GM18498 (cell line): Measurements from ENCODE around the gene BEND6.
A peak's percentile ranks its signal among the peaks of the same experiment; 100 is the strongest.

Experiments
- ATAC-seq: cut with Tn5 transposase; IDR thresholded peaks from one replicate; pipeline ENCODE4 v1.9.1; 2021; ENCODE audit warnings: mild to moderate bottlenecking, moderate library complexity; ENCODE audit not compliant: unreplicated experiment

Gene BEND6

GRCh38 chr6:56940463-56940862 lies 14.4 kb upstream of the BEND6 start:
- ATAC-seq: no peak

GRCh38 chr6:56940977-56941376 lies 13.9 kb upstream of the BEND6 start:
- ATAC-seq: no peak

- ATAC-seq: no peak
These were observed 10.2 kb upstream of the BEND6 start for GRCh38 chr6:56944661-56945060.

GRCh38 chr6:56946368-56946767 lies 8.5 kb upstream of the BEND6 start:
- ATAC-seq: no peak

GRCh38 chr6:56947924-56948323 lies 7.0 kb upstream of the BEND6 start:
- ATAC-seq: no peak

DNA sequence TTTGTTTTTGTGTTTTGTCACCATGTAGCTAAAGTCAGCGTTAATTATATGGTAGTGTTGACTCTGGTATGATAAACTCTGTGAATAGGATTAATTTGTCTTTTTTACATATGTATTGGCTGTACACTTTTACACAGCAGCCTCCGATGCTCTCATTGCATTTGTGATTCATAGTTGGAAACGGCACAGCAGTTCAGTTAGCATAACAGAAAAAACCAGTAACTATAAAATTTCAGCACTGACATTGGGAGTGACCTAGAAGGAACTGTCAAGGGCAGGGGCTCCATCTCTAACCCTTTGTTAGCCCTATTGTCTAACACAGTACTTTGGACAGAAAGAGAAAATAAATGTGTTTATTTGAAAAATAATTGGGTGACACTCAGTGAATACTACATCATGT lies 5.6 kb upstream of the BEND6 start:
- no peak for ATAC-seq

GRCh38 chr6:56949925-56950495 lies 4.9 kb upstream of the BEND6 start:
- ATAC-seq: no peak

DNA sequence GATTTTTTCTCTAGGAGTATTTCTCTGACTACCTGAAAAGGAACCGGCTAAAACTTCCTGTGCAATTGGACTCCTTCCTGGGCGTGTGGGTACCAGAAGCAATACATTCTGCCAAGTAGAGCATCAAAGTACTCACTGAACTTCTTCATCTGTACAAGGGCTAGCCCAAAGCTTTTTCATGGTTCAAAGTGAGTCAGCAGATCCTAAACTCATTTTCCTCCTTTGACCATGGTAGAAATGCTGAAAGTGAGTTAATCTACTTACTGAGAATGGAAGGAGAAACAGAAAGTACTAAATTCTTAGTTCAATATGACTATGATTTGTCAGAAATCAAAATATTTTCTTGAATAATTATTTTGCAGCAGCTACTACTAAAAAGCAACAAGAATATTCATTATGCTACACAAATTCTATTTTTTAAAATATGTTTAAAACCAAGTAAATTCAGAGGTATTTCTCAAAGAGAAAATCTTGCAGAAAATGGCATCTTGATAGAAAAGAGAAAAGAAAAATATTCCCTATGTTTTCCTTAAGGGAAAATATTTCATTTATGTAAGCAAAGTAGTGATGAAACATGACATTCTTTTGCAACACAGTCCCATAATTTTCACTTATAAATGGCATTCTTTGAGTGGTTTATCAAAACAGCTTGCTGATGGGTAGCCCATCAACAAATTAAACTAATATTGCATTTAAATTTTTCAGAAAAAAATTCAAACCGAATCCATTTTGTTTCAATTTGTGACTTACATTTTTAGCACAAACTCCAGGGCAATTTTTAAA lies 3.7 kb upstream of the BEND6 start:
- no peak for ATAC-seq

- ATAC-seq: no peak
These were observed 1.1 kb upstream of the BEND6 start for GRCh38 chr6:56953597-56954402.

- peak; percentile 67 for ATAC-seq
These were observed 556 bp downstream of the BEND6 start for GRCh38 chr6:56955171-56956155.

- ATAC-seq: no peak
These were observed 1.6 kb downstream of the BEND6 start for GRCh38 chr6:56956491-56956890.

DNA sequence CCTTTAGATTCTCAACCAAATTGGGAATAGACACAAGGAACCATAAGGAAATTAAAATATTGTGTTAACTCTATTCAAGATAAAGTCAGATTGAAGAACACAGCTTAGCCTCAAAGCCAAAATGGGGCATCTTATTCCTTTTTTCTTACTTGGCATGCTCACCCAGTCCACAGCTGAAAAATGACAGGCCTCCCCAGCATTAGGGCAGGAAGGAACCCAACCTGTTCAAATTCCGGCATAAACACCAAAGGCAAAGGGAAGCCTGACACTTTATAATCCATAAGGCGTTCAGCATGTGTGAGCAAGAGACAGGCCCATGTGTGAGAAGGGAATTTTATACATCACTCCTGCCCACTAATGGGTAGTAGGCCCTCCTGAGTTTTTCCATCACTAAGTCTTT lies 2.9 kb downstream of the BEND6 start:
- no peak for ATAC-seq

DNA sequence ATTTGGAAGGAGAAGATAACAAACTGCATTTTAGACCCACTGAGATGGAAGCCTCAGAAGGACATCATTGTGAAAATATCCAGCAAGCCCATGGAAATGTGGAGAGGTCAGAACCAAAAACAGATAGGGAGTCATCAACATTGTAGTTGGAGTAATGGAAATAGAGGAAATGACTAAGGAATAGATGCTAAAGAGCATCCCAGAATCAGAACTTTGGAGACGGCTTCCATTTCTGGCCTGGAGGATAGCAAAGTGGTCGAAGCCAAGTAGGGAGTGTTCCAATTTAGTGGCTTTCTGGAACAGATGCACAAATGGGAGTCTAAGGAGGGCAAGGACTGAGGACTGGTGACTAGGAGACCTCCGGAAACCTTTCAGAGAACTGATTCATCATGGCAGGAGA lies 3.6 kb downstream of the BEND6 start:
- ATAC-seq: no peak

DNA sequence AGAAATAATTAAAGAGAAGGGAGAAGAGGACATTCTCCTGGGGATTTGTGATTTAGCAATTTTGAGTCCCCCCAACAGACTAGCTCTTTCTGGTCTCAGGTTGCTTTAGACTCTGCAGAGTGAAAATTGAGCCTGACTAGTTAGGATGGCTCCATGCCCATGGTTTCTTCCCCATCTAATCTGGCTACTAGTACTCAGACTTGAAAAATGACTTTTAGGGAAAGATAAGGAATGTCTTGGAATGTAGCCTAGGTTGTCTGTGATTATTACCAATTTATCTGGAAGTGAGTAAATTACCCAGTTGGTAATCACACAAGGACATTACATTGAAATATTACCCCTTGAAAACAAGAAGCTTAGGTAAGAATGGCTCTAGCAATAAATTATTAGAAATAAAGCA lies 4.2 kb downstream of the BEND6 start:
- ATAC-seq: no peak

DNA sequence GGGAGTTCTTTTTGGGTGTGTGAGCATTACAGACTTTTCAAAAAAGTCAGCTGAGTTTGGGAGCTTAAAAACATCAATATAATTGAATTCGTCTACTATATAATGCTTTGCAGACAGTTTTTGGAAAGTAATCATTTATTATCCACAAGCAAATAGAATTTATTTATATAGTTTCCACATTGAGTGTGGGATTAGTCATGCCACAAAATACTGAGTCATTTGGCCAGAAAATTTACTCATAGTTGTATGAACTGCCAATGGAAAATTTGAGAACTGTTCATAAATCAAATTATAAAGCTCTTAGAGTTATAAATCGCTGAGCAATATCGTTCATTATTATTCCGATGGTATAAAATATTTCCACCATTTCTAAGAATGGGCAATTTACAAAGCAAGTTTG lies 5.0 kb downstream of the BEND6 start:
- no peak for ATAC-seq

- ATAC-seq: no peak
These were observed 6.2 kb downstream of the BEND6 start for GRCh38 chr6:56961151-56961550.

DNA sequence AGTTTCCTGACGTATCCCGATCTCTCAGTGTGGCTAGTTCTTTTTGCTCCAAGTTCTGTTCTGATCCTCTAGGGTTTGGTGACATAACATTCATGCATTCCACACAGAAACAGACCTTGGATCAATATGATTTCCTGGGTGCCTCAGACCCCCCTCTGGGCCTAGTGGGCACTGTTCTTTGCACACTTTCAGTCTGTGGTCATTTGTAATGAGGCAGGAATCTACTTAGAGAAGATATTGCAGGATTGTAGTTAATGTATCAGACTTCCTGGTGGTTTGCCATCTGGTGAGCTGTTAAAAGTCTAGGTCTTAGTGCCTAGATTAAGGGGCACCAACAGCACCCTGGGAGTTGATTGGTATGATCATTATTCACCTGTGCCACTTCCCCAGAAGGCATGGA lies 7.5 kb downstream of the BEND6 start:
- ATAC-seq: no peak

DNA sequence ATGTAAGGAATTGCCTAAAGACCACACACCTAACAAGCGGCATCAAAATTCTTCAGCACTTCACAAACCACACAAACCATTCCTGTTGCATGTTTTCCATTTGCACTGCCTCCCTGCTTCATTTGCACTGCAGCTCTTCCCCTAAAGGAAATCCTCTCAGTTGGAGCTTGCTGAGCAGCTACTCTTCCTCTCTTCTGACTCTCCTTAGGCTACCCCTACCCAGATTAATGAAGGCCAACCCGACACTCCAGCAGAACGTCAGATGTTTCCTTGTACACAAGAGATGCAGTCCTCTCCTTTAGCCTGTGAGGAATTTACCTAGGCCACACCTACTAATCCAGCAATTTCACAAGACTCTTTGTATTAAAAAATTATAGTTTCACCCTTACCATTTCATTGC lies 8.1 kb downstream of the BEND6 start:
- ATAC-seq: no peak

DNA sequence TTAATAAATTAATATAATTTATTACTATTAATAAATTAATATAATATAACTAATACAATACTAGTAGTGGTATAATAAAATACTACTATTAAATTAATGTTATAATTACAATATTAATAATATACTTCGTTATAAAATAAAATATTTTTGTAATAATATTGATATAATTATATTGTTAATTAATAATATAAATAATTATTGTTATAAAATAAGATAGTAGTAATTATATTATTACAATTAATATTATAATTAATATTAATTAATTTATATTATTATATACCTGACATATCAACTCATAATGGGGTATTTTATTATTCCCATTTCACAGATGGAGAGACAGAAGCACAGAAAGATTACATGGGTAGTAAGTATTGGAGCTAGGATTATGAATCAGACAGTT lies 8.9 kb downstream of the BEND6 start:
- ATAC-seq: no peak

GRCh38 chr6:56965126-56965525 lies 10.2 kb downstream of the BEND6 start:
- no peak for ATAC-seq

DNA sequence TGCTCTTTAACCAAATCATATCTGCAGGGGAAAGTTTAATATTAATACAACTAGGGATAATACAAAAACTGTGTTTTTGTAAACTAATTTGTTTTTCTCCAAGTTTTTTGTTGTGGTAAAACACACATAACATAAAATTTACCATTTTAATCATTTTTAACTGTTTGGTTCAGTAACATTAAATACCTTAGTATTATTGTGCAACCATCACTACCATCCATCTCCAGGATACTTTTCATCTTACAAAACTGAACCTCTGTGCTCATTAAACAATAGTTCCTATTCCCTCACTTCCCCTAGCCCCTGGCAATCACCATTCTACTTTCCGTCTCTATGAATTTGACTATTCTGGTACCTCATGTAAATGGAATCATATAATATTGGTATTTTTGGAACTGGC lies 15.9 kb downstream of the BEND6 start:
- no peak for ATAC-seq
